GM10248 (cell line): ENCODE results near the gene INTS14.

ENCODE experiments used
- CTCF ChIA-PET: fragments of 300-600 bp; sonication (Branson Sonifier 250); formaldehyde crosslinking; extraction: SDS; loops from one replicate; lab custom pipeline; 2021; ENCODE audit warnings: antibody characterized with exemption; lab: Yijun Ruan, JAX
- POLR2A ChIA-PET: fragments of 350-650 bp; sonication (Branson Sonifier 250); formaldehyde crosslinking; extraction: SDS; loops from one replicate; lab custom pipeline; 2020; ENCODE audit warnings: antibody characterized with exemption; lab: Yijun Ruan, JAX
- DNase-seq: peaks from one replicate; pipeline ENCODE4 v3.0.0; 2012; ENCODE audit errors: extremely low spot score
- CTCF ChIP-seq: IDR thresholded peaks from 2 replicates; pipeline ENCODE4 v1.5.1; 2012; ENCODE audit warnings: mild to moderate bottlenecking, low read depth; ENCODE audit errors: extremely low read depth, missing control alignments, control extremely low read depth

The INTS14 gene

GRCh38 chr15:65642594-65642993 lies 31.7 kb upstream of the INTS14 start:
- no peak for TF ChIP-seq CTCF
- CTCF ChIA-PET: interaction anchor here (0.8 to 1.5 kb wide), 4 partner anchors 14 to 32 kb away, joined by 3 to 4 read pairs (median 3); partner anchors contain the start of gene INTS14
- DNase-seq: no peak
- POLR2A ChIA-PET: no interaction called here

GRCh38 chr15:65641768-65642475 lies 31.0 kb upstream of the INTS14 start:
- TF ChIP-seq CTCF: no peak
- no peak for DNase-seq
- ChIA-PET POLR2A (no interaction called here), CTCF (interaction anchor here (1.0 to 4.9 kb wide), 7 partner anchors 11 to 86 kb away, joined by 3 to 52 read pairs (median 3); partner anchors contain the start of gene INTS14)

GRCh38 chr15:65639509-65639908 lies 28.6 kb upstream of the INTS14 start:
- ChIA-PET POLR2A (no interaction called here), CTCF (interaction anchor here (0.7 to 5.8 kb wide), 22 partner anchors 8 to 647 kb away, joined by 3 to 57 read pairs (median 6); partner anchors contain the start of genes INTS14 and RAB11A)
- no peak for DNase-seq
- TF ChIP-seq CTCF: no peak

GRCh38 chr15:65638681-65639089 lies 27.8 kb upstream of the INTS14 start:
- ChIA-PET POLR2A (no interaction called here), CTCF (interaction anchor here (0.7 to 5.8 kb wide), 31 partner anchors 9 to 647 kb away, joined by 3 to 57 read pairs (median 5); partner anchors contain the start of genes INTS14, RAB11A and SLC24A1)
- peak; percentile 73 for DNase-seq
- TF ChIP-seq CTCF: peak; percentile 80

- no peak for TF ChIP-seq CTCF
- ChIA-PET POLR2A (no interaction called here), CTCF (interaction anchor here (0.7 to 5.8 kb wide), 32 partner anchors 10 to 529 kb away, joined by 3 to 57 read pairs (median 5); partner anchors contain the start of genes INTS14, RAB11A and SLC24A1)
- no peak for DNase-seq
Measured at GRCh38 chr15:65638109-65638508, 27.2 kb upstream of the INTS14 start.

- no peak for TF ChIP-seq CTCF
- ChIA-PET CTCF (interaction anchor here (0.6 kb wide), 1 partner anchor 472 kb away, joined by 3 read pairs; no protein-coding TSS in a partner anchor), POLR2A (interaction anchor here (0.6 kb wide), 1 partner anchor 233 kb away, joined by 7 read pairs; no protein-coding TSS in a partner anchor)
- no peak for DNase-seq
Measured at GRCh38 chr15:65634356-65634755, 23.4 kb upstream of the INTS14 start.
